Measurements from ENCODE around the gene FKBP2. TPM values are rescaled to one million over a fixed set of nuclear protein-coding genes. Genes with fewer than 3 reads are reported as not detected.

The FKBP2 gene
- total and polyA plus RNA-seq, 2 experiments from 2014 or later: 40.7 to 188 TPM

DNA sequence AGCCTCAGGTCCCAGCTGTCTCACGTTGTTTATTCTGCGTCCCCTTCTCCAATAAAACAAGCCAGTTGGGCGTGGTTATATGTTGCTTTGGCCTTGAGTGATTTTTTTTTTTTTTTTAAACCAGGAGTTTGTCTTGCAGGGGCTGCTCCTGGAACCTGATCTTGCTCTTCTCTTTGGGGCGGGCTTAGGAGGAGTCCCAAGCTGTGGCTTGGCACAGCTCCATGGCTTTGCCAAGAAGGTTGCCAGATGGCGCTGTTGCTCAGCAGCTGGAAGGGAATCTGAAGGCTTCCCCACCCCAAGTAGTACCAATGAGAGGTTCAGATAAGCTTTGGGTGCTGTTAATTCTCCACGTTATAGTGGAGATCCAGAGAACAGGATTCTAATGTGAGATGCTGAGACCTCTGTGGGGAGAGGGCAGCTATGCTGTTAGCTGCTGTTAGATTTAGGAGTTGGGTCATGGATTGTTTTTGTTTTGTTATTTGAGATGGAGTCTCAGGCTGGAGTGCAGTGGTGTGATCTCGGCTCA, 36.4 kb upstream of the FKBP2 start:
- Histone ChIP-seq H3K79me2 (ENCODE audit: insufficient read depth) (no peaks in the 10 kb centered on the region), H3K9ac (no peak overlapping the region), H3K4me1 (ENCODE audit: insufficient read depth) (peaks cover 13% of the 10 kb centered on the region), H3K27me3 (replicated peaks; ENCODE audit: insufficient read depth) (no peaks in the 10 kb centered on the region), H3K9me3 (ENCODE audit: low read depth) (no peaks in the 10 kb centered on the region), H3K4me3 (no peak overlapping the region), H3K4me2 (ENCODE audit: unreplicated experiment) (no peak overlapping the region), H4K20me1 (ENCODE audit: insufficient read depth) (no peaks in the 10 kb centered on the region), H3K27ac (no peak overlapping the region), H2AFZ (no peak overlapping the region), H3K9me2 (ENCODE audit: insufficient read depth) (no peaks in the 10 kb centered on the region), H3F3A (ENCODE audit: insufficient read depth) (peaks cover 22% of the 10 kb centered on the region), H3K36me3 (ENCODE audit: low read depth) (peaks cover 21% of the 10 kb centered on the region)
- TF ChIP-seq EZH2phosphoT487 (IDR thresholded peaks at IDR 0.05; ENCODE audit: insufficient read depth, low read depth): no peak
- TF ChIP-seq EZH2 (IDR thresholded peaks at IDR 0.05; ENCODE audit: insufficient read depth, poor library complexity, severe bottlenecking): no peak
- peak; percentile 98 for DNase-seq
- in situ Hi-C loops (cut with MboI): no loop called here
- WGBS, 2 experiments (ENCODE audit: low coverage in 1 of 2, low lambda C conversion rate in 2 of 2, missing lambda C conversion rate in 2 of 2): 15 to 23% methylated on average over 6 to 7 of the region's 7 CpGs

DNA sequence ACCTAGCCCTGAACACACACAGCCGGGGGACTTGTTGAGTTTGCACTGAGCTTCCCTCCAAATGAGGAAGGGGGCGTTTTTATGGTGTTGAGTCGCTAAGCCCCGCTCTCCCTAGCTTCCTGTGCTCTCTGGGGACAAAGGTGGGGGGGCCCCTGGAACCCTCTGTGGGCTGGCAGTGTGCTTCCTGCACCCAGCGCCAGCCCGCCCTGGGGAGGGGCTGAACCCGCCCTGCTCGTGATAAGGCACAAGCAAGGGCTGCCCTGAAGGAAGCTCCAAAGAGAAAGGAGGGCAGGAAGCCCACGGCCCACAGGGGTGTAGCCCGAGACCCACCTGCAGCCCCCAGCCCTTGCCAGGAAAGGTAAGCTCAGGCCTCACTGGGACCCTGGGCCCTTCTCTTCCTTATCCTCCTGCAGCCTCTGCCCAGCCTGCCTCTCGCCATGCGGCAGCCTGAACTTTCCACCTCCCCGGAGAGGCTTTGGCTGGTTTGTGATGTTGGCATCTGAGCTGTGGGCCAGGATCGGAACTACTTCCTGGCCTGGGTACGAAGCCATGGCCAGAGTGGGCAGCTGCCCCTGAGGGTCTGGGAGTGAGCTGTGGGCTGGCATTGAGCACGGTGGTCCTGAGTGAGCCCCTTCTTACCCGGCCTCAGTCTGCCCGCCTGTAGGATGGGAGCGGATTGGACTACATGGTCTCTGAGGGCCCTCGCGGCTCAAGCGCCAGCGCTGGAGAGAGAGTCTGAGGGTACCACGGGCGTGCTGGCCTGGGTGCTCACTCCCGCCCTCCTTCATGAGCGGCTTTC, 34.2 kb upstream of the FKBP2 start, which contains the start of gene FERMT3:
Gene FERMT3, plus strand, starts transcription at position 265 of the 799 bp plus-strand sequence. CDS start 644 bp downstream, outside the sequence.
- in situ Hi-C loops (cut with MboI): no loop called here
- peaks cover 6% of the 10 kb centered on the region; the same call in 1 of the 2 replicates for H3K36me3 ChIP-seq (ENCODE audit: low read depth)
- DNase-seq: no peak

DNA sequence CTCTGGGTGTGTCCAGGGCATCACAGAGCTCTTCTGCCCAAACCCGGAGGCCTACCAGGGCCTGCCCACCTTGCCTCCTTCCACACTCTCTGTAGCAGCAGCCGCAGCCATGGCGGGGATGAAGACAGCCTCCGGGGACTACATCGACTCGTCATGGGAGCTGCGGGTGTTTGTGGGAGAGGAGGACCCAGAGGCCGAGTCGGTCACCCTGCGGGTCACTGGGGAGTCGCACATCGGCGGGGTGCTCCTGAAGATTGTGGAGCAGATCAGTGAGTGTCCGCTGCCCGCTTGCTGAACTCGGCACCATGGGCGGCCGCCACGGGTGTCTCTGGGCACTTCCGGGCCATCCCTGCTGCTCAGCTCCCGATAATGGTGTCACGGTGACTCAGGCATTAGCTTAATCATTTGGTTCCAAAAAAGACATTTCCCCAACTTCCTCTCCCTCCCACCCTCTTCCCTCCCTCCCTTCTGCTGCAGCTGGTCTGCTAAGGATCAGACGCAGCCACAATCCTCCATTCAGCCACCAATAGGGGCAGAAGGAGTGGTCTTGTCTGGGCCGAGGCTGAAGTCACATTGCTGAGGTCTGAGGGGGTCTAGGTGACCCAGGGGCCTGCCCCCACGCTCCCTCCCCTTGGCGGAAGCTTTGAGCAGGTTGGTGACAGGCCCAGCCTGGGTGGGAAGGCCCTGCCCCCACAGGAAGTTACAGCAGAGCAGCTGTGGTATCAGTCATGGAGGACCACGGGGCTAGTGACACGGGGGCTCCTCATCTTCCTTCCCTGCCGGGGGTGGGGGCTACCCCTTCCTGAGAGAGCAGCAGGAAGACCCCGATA, 33.4 kb upstream of the FKBP2 start:
- peaks cover 13% of the 10 kb centered on the region for H3K4me1 ChIP-seq (ENCODE audit: insufficient read depth)
- H3K4me2 ChIP-seq (ENCODE audit: unreplicated experiment): peak overlapping the region; percentile 45
- H3K9me3 ChIP-seq (ENCODE audit: low read depth): no peaks in the 10 kb centered on the region
- peak overlapping the region; percentile 49 for H2AFZ ChIP-seq
- peaks cover 6% of the 10 kb centered on the region for H3F3A ChIP-seq (ENCODE audit: insufficient read depth)
- in situ Hi-C loops (cut with MboI): no loop called here
- H3K4me3 ChIP-seq: peak overlapping the region; percentile 36; the same call in 1 of the 2 replicates
- no peaks in the 10 kb centered on the region for H3K36me3 ChIP-seq (ENCODE audit: low read depth)
- TF ChIP-seq EZH2phosphoT487 (IDR thresholded peaks at IDR 0.05; ENCODE audit: insufficient read depth, low read depth) (no peak), EZH2 (IDR thresholded peaks at IDR 0.05; ENCODE audit: insufficient read depth, poor library complexity, severe bottlenecking) (no peak)
- H3K9me2 ChIP-seq (ENCODE audit: insufficient read depth): no peaks in the 10 kb centered on the region
- DNase-seq: peak; percentile 90
- H4K20me1 ChIP-seq (ENCODE audit: insufficient read depth): no peaks in the 10 kb centered on the region
- peak overlapping the region; percentile 59 for H3K27ac ChIP-seq
- peak overlapping the region; percentile 70 for H3K9ac ChIP-seq
- no peaks in the 10 kb centered on the region for H3K27me3 ChIP-seq (replicated peaks; ENCODE audit: insufficient read depth)
- 41 to 43% methylated on average over 25 to 30 of the region's 30 CpGs for WGBS, 2 experiments (ENCODE audit: low coverage in 1 of 2, low lambda C conversion rate in 2 of 2, missing lambda C conversion rate in 2 of 2)
- no peaks in the 10 kb centered on the region for H3K79me2 ChIP-seq (ENCODE audit: insufficient read depth)

More for the DNA sequence above, 34.2 kb upstream of the FKBP2 start, which contains the start of gene FERMT3:
- H3F3A ChIP-seq (ENCODE audit: insufficient read depth): peaks cover 14% of the 10 kb centered on the region
- no peak for TF ChIP-seq EZH2 (IDR thresholded peaks at IDR 0.05; ENCODE audit: insufficient read depth, poor library complexity, severe bottlenecking)
- TF ChIP-seq EZH2phosphoT487 (IDR thresholded peaks at IDR 0.05; ENCODE audit: insufficient read depth, low read depth): no peak
- peak within 1 kb of the TSS; percentile 49 for H2AFZ ChIP-seq
- WGBS, 2 experiments (ENCODE audit: low coverage in 1 of 2, low lambda C conversion rate in 2 of 2, missing lambda C conversion rate in 2 of 2): 91 to 92% methylated on average over 26 to 27 of the region's 27 CpGs
- H3K4me2 ChIP-seq (ENCODE audit: unreplicated experiment): peak within 1 kb of the TSS; percentile 45
- H3K79me2 ChIP-seq (ENCODE audit: insufficient read depth): no peaks in the 10 kb centered on the region
- H3K27me3 ChIP-seq (replicated peaks; ENCODE audit: insufficient read depth): no peaks in the 10 kb centered on the region
- H3K9me3 ChIP-seq (ENCODE audit: low read depth): no peaks in the 10 kb centered on the region
- no peaks in the 10 kb centered on the region for H3K9me2 ChIP-seq (ENCODE audit: insufficient read depth)
- H3K9ac ChIP-seq: peak within 1 kb of the TSS; percentile 70
- no peaks in the 10 kb centered on the region for H4K20me1 ChIP-seq (ENCODE audit: insufficient read depth)
- H3K4me3 ChIP-seq: peak within 1 kb of the TSS; percentile 36; the same call in 1 of the 2 replicates
- peaks cover 13% of the 10 kb centered on the region for H3K4me1 ChIP-seq (ENCODE audit: insufficient read depth)
- peak within 1 kb of the TSS; percentile 59 for H3K27ac ChIP-seq
